GM18909 (cell line): ENCODE measurements around the gene RNF157.
"Not testable (repeated sequence)": the region's sequence is repeated elsewhere in the genome, so short reads cannot be mapped to it uniquely, and the experiment has no call there.

ENCODE experiments used
- ATAC-seq: cut with Tn5 transposase; IDR thresholded peaks from one replicate; pipeline ENCODE4 v1.9.1; 2021; ENCODE audit warnings: mild to moderate bottlenecking; ENCODE audit not compliant: unreplicated experiment, poor library complexity

Gene RNF157

DNA sequence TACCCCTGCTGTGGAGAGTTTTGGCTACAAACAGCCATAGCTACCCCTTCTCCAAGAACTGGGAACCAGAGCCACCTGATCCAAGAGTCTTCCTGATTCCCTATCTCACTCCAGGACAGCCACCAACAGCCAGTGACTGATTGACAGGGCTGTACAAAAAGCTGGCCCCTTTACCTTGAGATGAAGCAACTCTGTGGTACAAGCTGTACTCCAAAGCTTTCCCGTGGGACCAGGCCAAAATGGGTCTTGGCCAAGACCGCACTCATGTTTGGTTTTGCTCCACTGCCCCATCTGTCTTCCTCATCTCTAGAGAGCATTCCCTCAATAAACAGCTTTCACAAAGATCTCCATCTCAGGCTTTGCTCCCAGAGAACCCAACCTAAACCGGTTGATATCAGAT lies 43.6 kb downstream of the RNF157 start:
- no peak for ATAC-seq

DNA sequence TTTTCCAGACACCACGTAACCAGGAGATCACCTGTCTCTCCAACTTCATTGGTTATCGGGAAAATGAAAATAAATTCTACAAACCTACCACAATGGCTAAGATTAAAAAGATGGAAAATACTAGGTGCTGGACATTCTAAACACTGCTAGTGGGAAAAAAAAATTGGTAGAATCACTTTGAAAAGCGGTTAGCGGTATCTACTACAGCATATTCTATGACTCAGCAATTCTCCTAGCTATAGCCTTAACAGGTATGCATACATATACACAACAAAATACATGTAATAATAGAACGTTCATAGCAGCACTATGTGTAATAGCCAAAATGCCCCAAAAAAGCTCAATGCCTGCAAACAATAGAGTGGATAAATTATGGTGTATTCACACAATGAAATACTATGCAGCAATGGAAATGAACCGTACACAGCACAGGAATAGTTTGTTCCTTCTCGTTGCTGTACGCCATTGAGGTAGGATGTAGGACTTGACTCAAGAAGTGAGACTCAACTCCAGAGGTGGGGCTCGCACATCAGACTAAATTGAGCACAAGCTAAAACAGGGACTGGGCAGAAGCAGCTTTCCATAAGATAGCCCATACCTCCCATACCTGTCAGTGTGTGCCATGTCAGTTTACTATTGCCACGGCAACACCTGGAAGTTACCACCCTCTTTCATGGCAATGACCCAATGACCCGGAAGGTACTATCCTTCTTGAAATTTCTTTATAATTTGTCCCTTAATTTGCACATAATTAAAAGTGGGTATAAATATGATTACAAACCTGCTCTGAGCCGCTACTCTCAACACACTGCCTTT lies 44.8 kb downstream of the RNF157 start:
- no peak for ATAC-seq

DNA sequence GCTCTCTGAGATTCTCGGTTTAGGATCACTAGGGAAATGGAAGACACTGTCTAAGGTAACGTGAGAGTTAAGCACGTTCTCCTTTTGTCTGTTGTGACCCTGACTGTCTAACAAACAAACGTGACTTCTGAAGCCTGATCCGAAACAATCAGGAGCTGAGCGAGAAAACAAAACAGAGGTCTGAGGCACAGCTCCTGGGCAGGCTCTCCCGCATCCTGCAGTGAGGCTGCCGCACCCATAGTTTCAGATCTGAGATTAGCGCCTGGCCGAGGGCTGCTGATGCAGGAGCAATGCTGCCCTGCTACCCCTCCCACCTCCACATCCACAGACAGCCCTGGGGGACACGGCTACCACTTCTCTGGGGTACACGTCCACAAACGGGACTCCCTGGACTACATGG lies 46.7 kb downstream of the RNF157 start:
- no peak for ATAC-seq

DNA sequence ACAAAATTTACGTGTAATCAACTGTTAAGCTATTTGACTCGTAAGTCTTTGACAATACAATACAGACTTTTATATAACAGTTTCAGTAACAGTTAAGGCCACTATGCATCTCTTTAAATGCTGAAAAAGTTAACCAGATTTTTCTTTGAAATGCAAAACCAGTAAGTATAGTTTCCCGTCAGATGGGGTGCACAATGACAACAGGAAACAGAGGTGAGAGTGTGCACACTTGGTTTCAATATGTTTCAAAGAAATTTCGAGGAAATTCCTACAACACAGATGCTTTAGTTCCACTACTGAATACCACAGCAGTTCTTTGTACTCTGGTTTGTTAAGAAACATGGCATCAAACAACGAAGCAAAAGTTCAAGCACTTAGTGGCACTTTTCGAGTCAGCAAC lies 48.4 kb downstream of the RNF157 start:
- peak; percentile 62 for ATAC-seq

DNA sequence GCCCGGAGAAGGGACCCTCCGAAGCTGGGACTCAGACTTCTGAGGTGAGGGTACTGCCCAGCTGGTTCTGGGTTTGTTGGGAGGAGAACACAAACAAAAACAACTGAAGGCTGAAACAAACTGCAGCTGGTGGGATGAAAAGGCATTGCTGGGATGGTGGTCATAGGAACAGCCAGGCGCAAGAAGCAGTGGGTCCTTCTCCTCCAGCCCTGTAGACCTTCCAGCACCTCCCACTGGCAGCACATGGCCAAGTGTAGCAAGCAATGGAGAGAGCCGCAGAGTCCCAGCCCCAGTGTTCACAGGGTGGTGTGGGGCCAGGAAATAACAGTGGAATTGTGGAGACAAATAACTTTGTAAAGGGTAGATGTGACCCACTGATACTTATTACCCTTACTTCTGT lies 50.6 kb downstream of the RNF157 start:
- no peak for ATAC-seq

DNA sequence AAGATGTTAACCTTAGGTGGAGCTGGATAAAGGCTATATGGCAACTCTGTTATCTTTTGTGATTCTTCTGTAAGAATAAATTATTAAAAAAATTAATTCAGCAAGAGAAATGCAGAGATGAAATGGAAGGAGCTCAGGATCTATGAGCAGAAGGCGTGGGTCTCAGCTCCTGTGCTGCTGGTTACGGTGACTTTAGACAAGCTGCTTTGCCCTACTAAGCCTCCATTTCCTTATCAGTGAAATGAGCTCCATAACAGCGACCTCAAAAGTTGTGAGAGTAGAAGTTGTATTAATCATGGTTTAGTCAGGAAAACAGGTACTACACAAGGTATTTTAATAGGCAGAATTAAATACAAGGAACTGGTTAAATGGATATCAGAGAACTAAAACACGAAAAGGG lies 51.0 kb downstream of the RNF157 start:
- no peak for ATAC-seq

DNA sequence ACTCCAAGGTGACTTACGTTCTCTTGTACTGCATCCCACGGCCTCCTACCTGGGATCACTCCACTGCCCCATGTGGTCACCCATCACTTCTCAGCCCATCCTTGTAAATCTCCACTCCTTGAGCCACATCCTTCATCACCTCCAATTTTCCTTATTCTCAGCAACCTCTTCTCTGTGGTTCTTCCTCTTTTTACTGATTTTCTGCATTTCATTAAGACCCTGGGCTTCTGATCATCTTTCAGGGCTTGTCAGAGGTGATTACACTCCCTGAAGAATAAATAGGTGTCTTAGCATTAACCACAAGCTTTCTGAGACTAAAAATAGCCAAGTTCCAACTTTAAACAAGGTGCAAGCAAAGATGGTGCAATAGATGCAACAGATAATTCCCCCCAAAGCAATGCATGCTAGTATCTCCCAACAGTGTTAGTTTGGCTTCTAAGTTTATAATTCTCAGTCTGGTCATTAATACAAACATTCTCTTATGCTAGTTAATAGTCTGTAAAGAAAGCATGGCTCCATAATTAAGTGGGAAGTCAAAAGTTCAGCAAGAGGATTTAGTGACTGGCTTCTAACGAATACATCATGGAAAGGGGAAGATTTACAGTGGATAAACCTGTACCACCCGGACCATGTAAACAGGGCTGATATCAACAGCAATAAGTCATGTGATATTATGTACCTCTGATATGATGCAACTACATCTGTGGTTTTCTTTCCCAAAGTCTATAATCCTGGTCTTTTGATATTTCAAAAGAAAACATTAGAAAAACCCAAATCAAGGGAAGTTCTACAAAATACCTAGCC lies 51.9 kb downstream of the RNF157 start:
- ATAC-seq, result no peak

DNA sequence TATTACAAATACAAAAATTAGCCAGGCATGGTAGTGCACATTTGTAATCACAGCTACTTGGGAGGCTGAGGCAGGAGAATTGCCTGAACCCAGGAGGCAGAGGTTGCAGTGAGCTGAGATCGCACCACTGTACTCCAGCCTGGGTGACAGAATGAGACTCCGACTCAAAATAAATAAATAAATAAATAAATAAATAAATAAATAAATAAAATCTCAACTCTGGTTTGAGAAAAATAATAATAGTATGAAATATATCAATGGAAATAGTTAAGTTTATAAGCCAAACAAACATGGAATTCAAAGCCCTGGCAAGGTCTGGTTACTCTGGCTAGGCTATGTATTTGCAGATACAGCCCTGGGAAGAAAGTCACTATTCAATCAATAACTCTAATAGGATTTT lies 53.5 kb downstream of the RNF157 start:
- ATAC-seq, result not testable (repeated sequence)

DNA sequence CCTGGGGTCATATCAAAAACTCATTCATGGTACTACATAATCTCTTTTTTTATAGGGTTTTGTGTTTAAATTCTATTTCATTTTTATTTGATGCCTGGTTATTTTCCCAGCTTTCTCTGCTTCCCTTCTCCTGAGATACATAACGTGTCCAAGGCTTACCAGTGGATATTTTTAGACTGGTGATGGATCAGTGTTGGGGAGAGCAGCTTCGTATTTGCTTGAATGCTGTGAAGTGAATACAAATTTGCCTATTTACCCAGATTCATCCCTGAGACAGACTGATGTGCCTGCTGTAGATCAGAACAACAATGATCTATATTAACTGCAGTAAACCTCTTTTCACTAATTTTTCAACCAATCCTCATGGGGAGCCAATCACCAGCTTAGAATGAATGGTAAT lies 56.0 kb downstream of the RNF157 start:
- no peak for ATAC-seq

DNA sequence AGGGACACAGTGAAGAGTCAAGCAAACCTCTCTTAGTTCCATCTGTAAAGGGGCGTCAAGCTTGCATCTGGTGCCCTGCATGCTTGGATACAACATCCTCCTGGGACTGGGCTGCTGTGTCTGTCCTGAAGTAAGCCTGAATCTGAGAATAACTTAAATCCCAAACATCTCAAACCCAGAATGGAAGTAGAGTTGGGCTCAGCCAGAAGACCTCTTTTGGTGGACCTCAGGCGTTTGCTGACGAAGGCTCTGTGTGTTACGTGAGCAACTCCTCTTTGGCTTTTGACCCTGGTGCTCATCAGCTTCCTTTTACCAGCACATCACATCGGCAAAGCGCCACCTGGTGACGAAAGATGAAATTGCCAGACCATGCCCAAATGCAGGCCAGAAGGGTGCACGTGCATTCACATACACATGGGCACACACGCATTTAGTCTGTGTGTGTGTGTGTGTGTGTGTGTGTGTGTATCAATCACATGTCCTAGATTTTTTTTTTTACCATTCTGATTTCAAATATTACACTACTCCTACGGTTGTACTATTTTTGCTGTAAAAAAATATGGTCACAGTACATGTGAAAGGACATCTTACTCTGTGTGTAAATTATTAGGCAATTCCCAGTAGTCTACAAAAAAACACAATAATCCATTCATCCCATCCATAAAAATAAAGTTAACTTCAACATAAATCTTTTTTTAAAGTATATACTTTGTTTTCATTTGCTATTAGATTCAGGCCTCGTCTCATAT lies 58.1 kb downstream of the RNF157 start:
- ATAC-seq, result peak; percentile 53

DNA sequence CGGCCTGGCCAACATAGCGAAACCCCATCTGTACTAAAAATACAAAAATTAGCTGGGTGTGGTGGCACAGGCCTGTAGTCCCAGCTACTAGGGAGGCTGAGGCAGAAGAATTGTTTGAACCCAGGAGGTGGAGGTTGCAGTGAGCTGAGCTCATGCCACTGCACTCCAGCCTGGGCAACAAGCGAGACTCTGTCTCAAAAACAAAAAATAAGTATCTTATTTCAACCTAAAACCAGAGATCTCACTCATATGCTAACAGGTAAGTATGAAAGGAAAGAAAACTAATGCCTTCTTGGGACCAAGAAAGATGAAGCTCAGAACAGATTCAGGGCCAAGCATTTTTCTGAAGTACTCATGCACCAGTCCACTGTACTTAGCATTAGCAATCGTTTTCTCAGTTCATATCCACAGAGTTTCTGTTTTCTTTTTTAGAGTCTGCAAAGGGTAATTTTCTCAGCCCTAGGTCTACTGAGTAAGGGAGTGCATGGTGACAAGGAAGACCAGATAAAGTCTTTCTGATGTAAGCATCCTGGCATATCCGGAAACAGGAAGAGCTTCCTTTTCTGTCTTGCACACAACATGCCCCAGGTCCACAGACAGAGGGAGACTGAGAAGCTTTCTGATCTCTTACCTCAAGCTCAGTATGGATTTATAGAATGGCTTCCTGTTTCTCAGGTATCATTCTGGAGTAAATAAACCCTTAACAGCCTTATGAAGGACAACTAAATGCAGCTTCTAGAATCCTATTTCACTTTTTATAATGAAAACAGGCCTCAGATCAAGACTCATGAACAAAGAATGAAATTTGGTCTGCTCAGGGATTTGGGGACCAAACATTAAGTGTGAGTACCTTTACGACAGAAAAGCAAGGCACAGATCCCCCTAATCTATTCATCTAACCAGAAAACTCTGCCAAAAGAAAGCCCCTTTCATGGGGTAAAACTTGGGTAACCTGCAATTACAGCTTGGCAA lies 60.5 kb downstream of the RNF157 start:
- ATAC-seq, result no peak

DNA sequence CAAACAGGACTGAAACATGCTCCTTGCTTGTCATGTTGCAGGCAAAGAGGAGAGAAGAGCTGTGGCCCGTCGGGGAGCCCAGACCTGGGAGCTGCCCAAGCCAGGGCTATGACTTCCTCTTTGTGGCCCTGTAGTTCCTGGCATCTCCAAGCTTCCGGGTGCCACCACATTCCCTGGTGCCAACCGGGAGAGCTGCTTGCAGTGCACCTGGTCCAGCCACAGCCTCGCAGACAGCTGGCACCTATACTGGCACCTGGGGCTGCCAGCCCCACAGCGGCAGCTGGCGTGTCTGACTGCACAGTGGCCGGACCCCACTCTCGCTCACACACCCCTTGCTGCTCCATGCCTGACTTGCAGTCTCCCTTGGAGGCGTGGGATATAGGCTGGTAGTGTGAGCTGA lies 62.2 kb downstream of the RNF157 start:
- no peak for ATAC-seq

DNA sequence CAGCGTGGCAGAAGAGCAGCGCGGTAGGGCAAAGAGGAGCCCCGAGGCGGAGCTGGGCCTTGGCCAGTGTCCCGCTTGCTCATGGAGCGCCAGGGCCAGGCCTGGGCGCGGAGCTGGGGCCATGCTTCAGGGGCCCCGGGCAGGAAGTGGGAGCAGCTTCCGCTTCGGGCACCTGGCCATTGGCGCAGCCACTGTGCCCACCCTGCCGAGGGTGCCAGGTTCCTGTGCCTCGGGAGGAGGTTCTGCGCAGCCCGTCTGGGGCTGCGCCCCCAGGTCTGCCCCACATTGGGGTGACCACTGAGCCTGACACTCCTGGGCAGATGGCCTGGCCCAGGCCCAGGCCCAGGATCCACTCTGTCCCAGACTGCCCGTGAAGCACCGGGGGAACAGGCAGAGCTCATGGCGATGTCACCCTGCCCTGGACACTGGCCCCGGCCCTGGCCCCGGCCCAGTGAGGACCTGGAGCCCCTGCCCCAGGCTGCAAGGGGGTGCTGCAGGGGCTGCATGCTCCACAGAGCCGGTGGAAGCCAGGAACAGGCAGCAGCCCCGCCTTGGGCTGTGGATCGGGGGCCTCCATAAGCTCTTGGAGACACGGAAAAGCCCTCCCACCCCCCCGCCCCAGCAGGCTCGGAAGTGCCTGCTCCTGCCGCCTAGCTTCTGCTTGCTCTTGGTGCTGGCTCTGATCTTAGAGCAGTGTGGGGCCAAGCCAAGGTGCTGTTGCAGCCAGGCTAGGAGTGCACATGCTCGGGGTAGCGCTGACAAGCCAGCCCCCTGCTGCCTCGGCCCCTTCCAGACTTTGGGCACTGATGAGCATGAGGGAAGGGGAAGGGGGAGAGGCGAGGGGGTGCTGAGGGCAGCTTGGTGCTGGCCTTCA lies 63.4 kb downstream of the RNF157 start:
- ATAC-seq, result no peak

DNA sequence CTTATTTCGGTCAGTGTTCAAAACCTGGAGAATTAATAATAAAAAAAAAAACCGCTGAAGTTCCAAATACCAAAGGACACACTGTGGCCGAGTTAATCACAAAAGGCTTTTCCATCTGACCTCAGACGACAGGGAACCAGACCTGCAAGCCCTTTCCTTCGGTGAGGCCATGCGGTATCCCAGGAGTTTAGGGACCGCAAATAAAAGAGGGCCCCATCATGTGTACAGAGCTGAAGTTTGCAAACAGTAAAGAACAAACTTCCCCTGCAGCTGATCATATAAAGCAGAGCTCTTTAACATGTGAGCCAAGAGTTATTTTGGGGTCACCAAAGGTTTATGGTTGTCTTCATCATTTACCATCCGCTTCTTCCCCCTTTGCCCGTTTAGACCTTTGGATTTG lies 66.3 kb downstream of the RNF157 start:
- ATAC-seq, result no peak

DNA sequence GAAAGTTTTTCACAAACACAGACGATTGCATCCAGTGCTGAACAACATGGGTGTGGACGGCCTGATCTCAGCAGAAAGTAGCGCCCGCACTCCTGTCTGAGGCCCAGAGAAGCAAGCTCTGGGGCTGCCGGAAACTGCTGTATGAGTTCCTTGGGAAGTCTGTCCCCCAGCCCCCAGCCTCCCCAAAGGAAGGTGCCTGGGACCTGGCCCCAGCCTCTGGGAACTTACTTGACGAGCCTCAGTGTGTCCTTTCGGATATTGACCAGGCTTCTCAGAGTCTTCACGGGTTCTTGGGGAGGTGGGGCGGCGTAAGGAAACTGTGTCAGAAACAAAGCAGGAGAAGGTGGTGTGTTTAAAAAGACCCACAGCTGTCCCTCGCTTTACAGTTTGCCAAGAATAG lies 66.8 kb downstream of the RNF157 start:
- no peak for ATAC-seq

DNA sequence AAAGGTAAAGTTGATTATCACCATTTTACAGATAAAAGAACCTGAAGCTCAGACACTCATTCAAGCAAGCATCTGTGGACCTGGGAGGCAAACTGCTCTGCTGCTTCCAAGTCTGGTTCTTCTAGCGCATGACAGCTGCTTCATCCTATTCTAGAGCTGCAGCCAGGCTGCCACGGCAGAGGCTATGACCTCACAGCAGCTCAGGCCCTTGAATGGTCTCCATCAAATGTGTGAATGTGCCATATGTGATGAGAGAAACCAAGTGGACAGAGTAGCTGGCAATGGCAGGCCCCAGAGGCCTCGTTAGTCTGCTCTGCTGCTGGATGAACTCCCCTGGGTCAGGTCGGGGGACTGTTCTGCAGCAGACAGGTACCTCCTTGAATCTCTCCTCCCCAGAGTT lies 68.6 kb downstream of the RNF157 start:
- ATAC-seq, result no peak

DNA sequence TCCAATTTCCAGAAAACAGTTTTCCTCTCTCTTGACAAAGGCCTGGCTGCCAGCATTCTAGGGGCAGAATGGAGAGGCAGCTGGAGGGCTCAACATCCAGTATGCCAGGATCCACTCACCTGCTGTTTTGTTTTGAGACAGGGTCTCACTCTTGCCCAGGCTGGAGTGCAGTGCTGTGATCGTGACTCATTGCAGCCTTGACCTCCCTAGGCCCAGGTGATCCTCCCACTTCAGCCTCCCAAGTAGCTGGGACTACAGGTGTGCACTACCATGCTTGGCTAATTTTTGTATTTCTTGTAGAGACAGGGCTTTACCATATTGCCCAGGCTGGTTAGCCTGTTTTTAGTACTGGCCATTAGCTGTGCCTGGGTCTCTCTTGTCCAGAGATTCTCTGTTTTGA lies 70.2 kb downstream of the RNF157 start:
- ATAC-seq, result no peak

DNA sequence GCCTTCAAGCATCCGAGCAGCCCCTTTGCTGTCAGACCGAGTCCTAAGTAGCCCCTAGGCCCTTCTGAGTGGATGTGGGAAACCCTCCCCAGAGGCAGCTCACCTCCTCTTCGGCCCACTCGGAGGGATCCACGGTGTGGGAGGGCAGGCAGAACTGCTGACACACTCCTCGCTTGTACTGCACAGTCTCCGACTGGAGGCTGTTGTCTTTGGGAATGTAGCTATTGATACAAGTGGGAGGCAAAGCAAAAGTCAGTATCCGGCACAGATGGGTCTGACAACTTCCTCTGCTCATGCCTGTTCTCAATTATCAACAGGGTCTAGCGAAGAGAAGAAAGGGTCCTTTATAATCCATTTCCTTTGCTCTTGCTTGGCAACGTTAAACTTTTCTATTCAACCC lies 73.4 kb downstream of the RNF157 start:
- ATAC-seq, result no peak

DNA sequence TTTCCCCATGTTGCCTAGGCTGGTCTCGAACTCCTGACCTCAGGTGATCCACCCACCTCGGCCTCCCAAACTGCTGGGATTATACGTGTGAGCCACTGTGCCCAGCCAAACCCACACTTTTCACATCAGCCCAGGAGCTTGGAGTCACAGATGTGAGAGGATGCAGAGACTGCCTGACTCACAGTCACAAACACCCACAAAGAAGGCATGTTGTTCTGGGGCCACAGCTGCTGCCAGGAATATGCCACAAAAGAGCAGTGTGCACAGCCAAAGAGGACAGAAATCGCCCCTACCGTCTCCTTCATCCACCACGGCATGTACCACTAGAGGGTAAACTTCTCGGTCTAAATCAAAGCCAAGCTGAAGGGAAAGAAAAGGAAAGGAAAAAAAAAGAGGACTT lies 74.1 kb downstream of the RNF157 start:
- no peak for ATAC-seq
